NT2/D1 (cell line): Measurements from ENCODE around the gene ZNF587.
"Not testable (repeated sequence)": the region's sequence is repeated elsewhere in the genome, so short reads cannot be mapped to it uniquely, and the experiment has no call there.

Source experiments
- DNase-seq: peaks from one replicate; pipeline ENCODE4 v3.0.0-alpha.2; 2011; ENCODE audit warnings: low read depth, low spot score
- H3K27me3 ChIP-seq: 2 replicates; pipeline ENCODE4 v1.6.0; 2011; ENCODE audit warnings: mild to moderate bottlenecking; ENCODE audit not compliant: insufficient read length, insufficient read depth
- H3K36me3 ChIP-seq: 2 replicates; pipeline ENCODE4 v1.6.1; 2011; ENCODE audit warnings: mild to moderate bottlenecking, low read length, mixed read lengths; ENCODE audit not compliant: insufficient read depth, insufficient read length
- H3K4me1 ChIP-seq: 2 replicates; pipeline ENCODE4 v1.5.1; 2011; ENCODE audit not compliant: insufficient read depth, insufficient read length
- H3K4me3 ChIP-seq: 2 replicates; pipeline ENCODE4 v1.5.1; 2011; ENCODE audit warnings: low read depth; ENCODE audit not compliant: insufficient read length
- H3K9ac ChIP-seq: 2 replicates; pipeline ENCODE4 v1.6.0; 2011; ENCODE audit warnings: low read depth; ENCODE audit not compliant: insufficient read length
- H3K9me3 ChIP-seq: 2 replicates; pipeline ENCODE4 v1.5.1; 2011; ENCODE audit warnings: mild to moderate bottlenecking, low read length; ENCODE audit not compliant: insufficient read depth
- SUZ12 ChIP-seq: IDR thresholded peaks from 2 replicates; pipeline ENCODE4 v1.6.1; 2011; ENCODE audit not compliant: insufficient read length, insufficient read depth; ENCODE audit errors: extremely low read depth
- YY1 ChIP-seq: IDR thresholded peaks from 2 replicates; pipeline ENCODE4 v1.6.1; 2011; ENCODE audit not compliant: insufficient read length, insufficient read depth
- ZNF274 ChIP-seq: IDR thresholded peaks from 2 replicates; pipeline ENCODE4 v1.6.1; 2011; ENCODE audit warnings: mild to moderate bottlenecking, low read depth, low read length

The ZNF587 gene

DNA sequence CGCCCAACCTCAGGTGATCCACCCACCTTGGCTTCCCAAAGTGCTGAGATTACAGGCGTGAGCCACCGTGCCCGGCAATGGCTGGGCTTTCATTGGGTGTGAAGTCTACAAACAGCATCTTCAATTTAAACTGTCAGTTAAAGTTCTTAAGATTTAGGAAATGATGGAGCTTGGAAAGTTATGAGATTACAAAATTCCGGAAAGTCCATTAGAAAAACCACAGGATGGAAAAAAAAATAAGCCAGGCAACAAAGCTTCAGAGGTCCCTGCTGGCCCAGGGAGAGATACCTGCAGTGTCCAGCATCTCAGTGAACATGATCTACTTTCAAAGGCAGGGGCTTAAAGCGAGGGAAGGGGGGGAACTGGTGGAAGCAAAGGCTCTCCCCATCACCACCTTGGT lies 24.1 kb upstream of the ZNF587 start:
- Histone ChIP-seq H3K4me1 (peaks cover 2% of the 10 kb centered on the region), H3K9me3 (no peaks in the 10 kb centered on the region), H3K9ac (no peak overlapping the region), H3K27me3 (no peaks in the 10 kb centered on the region), H3K36me3 (peaks cover 36% of the 10 kb centered on the region), H3K4me3 (no peak overlapping the region)
- DNase-seq = no peak
- TF ChIP-seq YY1 (no peak), ZNF274 (no peak), SUZ12 (no peak)

GRCh38 chr19:57829316-57829715 lies 20.3 kb upstream of the ZNF587 start:
- Histone ChIP-seq H3K9me3 (no peaks in the 10 kb centered on the region), H3K27me3 (no peaks in the 10 kb centered on the region), H3K4me1 (no peaks in the 10 kb centered on the region), H3K4me3 (no peak overlapping the region), H3K36me3 (peaks cover 25% of the 10 kb centered on the region), H3K9ac (no peak overlapping the region)
- no peak for TF ChIP-seq SUZ12
- no peak for TF ChIP-seq ZNF274
- TF ChIP-seq YY1 = no peak
- DNase-seq = no peak

DNA sequence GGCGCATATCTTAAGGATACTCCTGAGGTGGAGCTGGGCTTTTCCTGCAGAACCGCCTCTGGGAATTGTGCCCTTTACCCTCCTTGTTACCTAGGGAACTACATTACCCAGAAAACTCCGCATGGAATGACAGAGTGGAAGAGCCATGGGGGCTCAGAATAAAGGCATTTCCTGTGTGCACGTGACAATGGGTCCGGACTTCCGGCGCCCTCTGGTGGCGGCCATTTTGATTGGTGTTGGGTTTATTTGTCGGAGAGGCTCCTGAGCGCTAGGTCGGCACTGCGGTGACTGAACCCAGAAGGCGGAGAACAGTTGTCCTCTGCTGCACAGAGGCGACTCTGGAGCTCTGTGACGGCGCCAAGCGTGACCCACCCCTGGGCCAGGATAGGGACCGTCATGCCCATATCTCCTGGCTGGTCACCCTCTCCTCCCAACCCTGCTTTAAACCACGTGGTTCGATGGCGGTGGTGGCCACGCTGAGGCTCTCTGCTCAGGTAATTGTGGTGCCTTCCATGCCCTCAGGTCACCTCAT lies 19.5 kb upstream of the ZNF587 start, which contains the start of gene ZNF587B:
Gene ZNF587B, plus strand, starts transcription at position 229 of the 532 bp plus-strand sequence. Its CDS starts 230 bp downstream, at position 459.
- peak; percentile 85 for DNase-seq
- H3K9ac ChIP-seq = peak within 1 kb of the TSS; percentile 92
- H3K4me3 ChIP-seq = peak within 1 kb of the TSS; percentile 84

GRCh38 chr19:57836991-57837390 lies 12.7 kb upstream of the ZNF587 start:
- H3K9me3 ChIP-seq, H3K27me3 ChIP-seq, H3K4me3 ChIP-seq, DNase-seq, H3K4me1 ChIP-seq, H3K9ac ChIP-seq: not testable (repeated sequence)
- H3K36me3 ChIP-seq = peaks cover 41% of the 10 kb centered on the region

More for the DNA sequence above, 19.5 kb upstream of the ZNF587 start, which contains the start of gene ZNF587B:
- Histone ChIP-seq H3K27me3 (no peaks in the 10 kb centered on the region), H3K36me3 (peaks cover 25% of the 10 kb centered on the region), H3K9me3 (no peaks in the 10 kb centered on the region), H3K4me1 (no peaks in the 10 kb centered on the region)
- peak; percentile 80 for TF ChIP-seq YY1
- no peak for TF ChIP-seq ZNF274
- TF ChIP-seq SUZ12 = no peak

- DNase-seq, H3K4me3 ChIP-seq, H3K27me3 ChIP-seq, H3K4me1 ChIP-seq, H3K9me3 ChIP-seq, H3K9ac ChIP-seq: not testable (repeated sequence)
- peaks cover 51% of the 10 kb centered on the region for H3K36me3 ChIP-seq
Measured at GRCh38 chr19:57838622-57839191, 11.0 kb upstream of the ZNF587 start.

DNA sequence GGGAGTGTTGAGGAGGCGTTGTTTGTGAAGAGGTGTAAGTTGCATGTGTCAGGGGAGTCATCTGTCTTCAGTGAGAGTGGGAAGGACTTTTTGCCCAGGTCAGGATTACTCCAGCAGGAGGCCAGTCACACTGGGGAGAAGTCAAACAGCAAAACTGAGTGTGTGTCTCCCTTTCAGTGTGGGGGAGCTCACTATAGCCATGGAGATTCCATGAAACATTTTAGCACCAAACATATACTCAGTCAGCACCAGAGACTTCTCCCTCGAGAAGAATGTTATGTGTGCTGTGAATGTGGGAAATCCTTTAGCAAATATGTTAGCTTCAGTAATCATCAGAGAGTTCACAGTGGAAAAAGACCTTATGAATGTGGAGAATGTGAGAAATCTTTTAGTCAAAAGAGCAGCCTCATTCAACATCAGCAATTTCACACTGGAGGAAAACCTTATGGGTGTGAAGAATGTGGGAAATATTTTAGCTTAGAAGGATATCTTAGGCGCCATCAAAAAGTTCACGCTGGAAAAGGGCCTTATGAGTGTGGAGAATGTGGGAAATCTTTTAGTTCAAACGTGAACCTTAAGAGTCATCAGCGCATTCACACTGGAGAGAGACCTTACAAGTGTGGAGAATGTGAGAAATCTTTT lies 8.4 kb upstream of the ZNF587 start:
- Histone ChIP-seq H3K9ac (no peak overlapping the region), H3K4me1 (no peaks in the 10 kb centered on the region), H3K27me3 (no peaks in the 10 kb centered on the region), H3K9me3 (no peaks in the 10 kb centered on the region), H3K4me3 (no peak overlapping the region), H3K36me3 (peaks cover 73% of the 10 kb centered on the region)
- TF ChIP-seq YY1 (no peak), SUZ12 (no peak), ZNF274 (no peak)
- DNase-seq = no peak

DNA sequence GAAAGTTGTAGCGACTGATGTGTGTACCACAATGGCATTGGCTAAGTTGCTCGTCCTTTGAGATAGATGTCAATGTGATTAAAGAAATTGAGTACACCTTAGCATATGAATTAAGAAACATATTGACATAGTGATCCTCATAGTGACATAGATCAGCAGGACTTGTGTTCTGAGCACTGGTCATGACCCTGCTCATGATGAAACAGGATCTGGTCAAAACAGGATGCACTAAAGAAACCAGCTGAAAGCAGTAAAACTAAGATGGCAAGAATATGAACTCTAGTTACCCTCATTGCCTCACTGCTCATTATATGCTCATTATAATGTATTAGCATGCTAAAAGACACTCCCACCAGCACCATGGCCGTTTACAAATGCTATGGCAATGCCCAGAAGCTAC lies 2.5 kb upstream of the ZNF587 start:
- H3K9me3 ChIP-seq, H3K27me3 ChIP-seq, H3K4me1 ChIP-seq, DNase-seq, H3K4me3 ChIP-seq, H3K9ac ChIP-seq: not testable (repeated sequence)
- peaks cover 53% of the 10 kb centered on the region for H3K36me3 ChIP-seq

DNA sequence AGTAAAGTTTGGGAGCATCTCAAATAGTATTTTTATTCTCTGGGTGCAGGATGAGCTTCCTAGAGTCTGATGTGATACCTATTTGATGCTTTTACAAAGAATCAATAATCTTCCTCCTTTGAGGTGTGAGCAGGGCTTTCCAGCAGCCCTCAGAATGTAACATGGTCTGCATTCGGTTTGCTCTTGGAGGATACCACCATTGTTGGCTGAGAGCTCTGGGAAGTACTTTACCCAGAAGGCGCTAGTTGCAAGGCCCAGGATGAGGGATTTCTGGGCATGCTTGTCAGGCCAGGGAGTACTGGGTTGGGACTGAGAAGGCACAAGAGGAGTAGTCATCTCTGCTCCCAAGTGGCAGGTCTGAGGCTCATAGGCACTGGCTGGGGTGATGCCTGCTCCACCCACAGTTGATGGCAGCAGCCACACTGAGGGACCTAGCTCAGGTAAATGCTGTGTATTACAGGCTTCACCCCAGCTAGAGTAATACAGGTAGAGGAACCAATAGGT lies 445 bp upstream of the ZNF587 start:
- not testable (repeated sequence) for H3K9ac ChIP-seq, H3K27me3 ChIP-seq, H3K4me1 ChIP-seq, DNase-seq, H3K9me3 ChIP-seq
- H3K4me3 ChIP-seq = peak overlapping the region; percentile 71
- H3K36me3 ChIP-seq = peaks cover 43% of the 10 kb centered on the region
